MCF 10A (cell line): ENCODE measurements around the gene USP48. TPM values are rescaled to one million over a fixed set of nuclear protein-coding genes. Genes with fewer than 3 reads are reported as not detected.

Source experiments
- BruUV-seq: library from RNA; stranded (reverse); fragments of 400-500 nt; replicated peaks from 2 replicates; lab custom pipeline; 2021; lab: Mats Ljungman, UMichigan
- CTCF ChIA-PET: fragments of 300-600 bp; sonication (Branson Sonifier 250); formaldehyde crosslinking; extraction: SDS; loops from one replicate; lab custom pipeline; 2021; ENCODE audit warnings: antibody characterized with exemption, inconsistent platforms; lab: Yijun Ruan, JAX
- POLR2A ChIA-PET: fragments of 300-600, 350-650 bp; sonication (Branson Sonifier 250); formaldehyde crosslinking; extraction: SDS; loops from one replicate; lab custom pipeline; 2020; ENCODE audit warnings: antibody characterized with exemption, inconsistent platforms; lab: Yijun Ruan, JAX
- DNase-seq: peaks from one replicate; pipeline ENCODE4 v3.0.0-alpha.2; 2018; ENCODE audit not compliant: unreplicated experiment
- H3K27ac Mint-ChIP-seq: one replicate; pipeline ENCODE4 v1.8.0; 2022; ENCODE audit warnings: mild to moderate bottlenecking, low read depth, mixed read lengths; ENCODE audit not compliant: unreplicated experiment
- H3K27me3 Mint-ChIP-seq: one replicate; pipeline ENCODE4 v1.8.0; 2022; ENCODE audit warnings: mixed read lengths; ENCODE audit not compliant: insufficient read depth, unreplicated experiment
- H3K36me3 Mint-ChIP-seq: one replicate; pipeline ENCODE4 v1.8.0; 2022; ENCODE audit warnings: mild to moderate bottlenecking, moderate library complexity, mixed read lengths; ENCODE audit not compliant: insufficient read depth, unreplicated experiment
- H3K4me1 Mint-ChIP-seq: one replicate; pipeline ENCODE4 v1.8.0; 2022; ENCODE audit warnings: mixed read lengths; ENCODE audit not compliant: insufficient read depth, unreplicated experiment
- H3K4me3 Mint-ChIP-seq: one replicate; pipeline ENCODE4 v1.8.0; 2022; ENCODE audit warnings: mild to moderate bottlenecking, moderate library complexity, mixed read lengths; ENCODE audit not compliant: unreplicated experiment
- H3K9me3 Mint-ChIP-seq: one replicate; pipeline ENCODE4 v1.8.0; 2022; ENCODE audit warnings: mixed read lengths; ENCODE audit not compliant: unreplicated experiment
- intact Hi-C: fragments of 100-400 bp; cut with micrococcal nuclease; formaldehyde crosslinking; loops from 2 replicates; pipeline ENCODE4 v1.14.1; 2022
- total RNA-seq: library from RNA; stranded (reverse); gene quantifications from 2 replicates; pipeline ENCODE4 v1.2.3, GENCODE V29; 2022
- TF ChIP-seq, protein P1 (sequence below): fragments of 200-600 bp; IDR thresholded peaks from one replicate; pipeline ENCODE4 v1.8.0; 2022; ENCODE audit warnings: antibody characterized with exemption, mild to moderate bottlenecking; ENCODE audit not compliant: unreplicated experiment

USP48 gene
- total RNA-seq, 1 experiment from 2014 or later, result 64.8 TPM

DNA sequence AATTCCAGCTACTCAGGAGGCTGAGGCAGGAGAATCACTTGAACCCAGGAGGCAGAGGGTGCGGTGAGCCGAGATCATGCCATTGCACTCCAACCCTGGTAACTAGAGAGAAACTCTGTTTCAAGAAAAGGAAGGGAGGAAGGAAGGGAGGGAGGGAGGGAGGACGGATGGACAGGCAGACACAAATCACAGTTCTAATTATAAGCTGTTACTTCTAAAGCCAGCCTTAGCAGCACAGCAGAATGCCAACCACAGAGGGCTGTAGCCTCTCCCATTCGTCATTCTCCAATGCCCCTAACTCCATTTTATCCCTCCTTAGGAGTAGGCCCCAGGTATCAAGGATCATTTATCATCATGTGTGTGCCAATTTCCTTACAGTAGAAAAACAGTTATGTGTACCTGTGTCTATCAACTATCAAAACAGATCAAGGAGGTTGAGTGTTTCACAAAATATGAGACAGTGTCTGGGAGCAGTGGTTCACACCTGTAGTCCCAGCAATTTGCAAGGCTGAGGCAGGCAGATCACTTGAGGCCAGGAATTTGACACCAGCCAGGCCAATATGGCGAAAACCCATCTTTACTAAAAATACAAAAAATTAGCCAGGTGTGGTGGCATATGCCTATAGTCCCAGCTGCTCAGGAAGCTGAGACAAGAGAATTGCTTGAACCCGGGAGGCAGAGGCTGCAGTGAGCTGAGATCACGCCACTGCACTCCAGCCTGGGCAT lies 19.1 kb downstream of the USP48 start:
- no TSS peak for BruUV-seq
- DNase-seq, result no peak
- POLR2A ChIA-PET, result interaction anchor here (0.6 to 5.1 kb wide), 9 partner anchors 8 to 1428 kb away, joined by 3 to 63 read pairs (median 5); partner anchors contain the start of gene USP48
- H3K4me1 Mint-ChIP-seq, result peaks cover 30% of the 10 kb centered on the region
- TF ChIP-seq, protein P1, sequence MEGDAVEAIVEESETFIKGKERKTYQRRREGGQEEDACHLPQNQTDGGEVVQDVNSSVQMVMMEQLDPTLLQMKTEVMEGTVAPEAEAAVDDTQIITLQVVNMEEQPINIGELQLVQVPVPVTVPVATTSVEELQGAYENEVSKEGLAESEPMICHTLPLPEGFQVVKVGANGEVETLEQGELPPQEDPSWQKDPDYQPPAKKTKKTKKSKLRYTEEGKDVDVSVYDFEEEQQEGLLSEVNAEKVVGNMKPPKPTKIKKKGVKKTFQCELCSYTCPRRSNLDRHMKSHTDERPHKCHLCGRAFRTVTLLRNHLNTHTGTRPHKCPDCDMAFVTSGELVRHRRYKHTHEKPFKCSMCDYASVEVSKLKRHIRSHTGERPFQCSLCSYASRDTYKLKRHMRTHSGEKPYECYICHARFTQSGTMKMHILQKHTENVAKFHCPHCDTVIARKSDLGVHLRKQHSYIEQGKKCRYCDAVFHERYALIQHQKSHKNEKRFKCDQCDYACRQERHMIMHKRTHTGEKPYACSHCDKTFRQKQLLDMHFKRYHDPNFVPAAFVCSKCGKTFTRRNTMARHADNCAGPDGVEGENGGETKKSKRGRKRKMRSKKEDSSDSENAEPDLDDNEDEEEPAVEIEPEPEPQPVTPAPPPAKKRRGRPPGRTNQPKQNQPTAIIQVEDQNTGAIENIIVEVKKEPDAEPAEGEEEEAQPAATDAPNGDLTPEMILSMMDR, result no peak
- CTCF ChIA-PET, result interaction anchor here (1.0 to 1.5 kb wide), 2 partner anchors 9 to 18 kb away, joined by 3 to 4 read pairs; no protein-coding TSS in a partner anchor
- intact Hi-C loops, result no loop called here
- no peaks in the 10 kb centered on the region for H3K27me3 Mint-ChIP-seq
- H3K27ac Mint-ChIP-seq, result no peak overlapping the region
- peak overlapping the region; percentile 48 for H3K4me3 Mint-ChIP-seq
- H3K36me3 Mint-ChIP-seq, result peaks cover 3% of the 10 kb centered on the region
- no peaks in the 10 kb centered on the region for H3K9me3 Mint-ChIP-seq

DNA sequence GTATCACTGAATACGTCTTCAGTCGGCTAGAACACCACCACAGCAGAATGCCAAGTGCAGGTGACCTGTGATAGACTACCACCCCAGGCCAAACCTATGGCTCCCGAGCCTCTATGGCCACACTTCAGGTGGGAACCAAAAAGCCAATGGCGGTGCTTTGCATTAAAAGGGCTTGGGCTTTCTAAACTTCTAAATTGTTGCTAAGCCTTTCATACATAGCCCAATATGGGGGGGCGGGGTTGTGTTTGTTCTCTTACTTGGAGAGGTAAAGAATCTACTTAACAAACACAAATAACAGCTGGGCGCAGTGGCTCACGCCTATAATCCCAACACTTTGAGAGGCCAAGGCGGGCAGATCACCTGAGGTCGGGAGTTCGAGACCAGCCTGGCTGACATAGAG lies 19.7 kb downstream of the USP48 start:
- Mint-ChIP-seq H3K36me3 (no peaks in the 10 kb centered on the region), H3K27me3 (no peaks in the 10 kb centered on the region), H3K4me3 (no peak overlapping the region), H3K4me1 (peaks cover 26% of the 10 kb centered on the region), H3K27ac (peak overlapping the region; percentile 16), H3K9me3 (no peaks in the 10 kb centered on the region)
- intact Hi-C loops, result no loop called here
- no TSS peak for BruUV-seq
- ChIA-PET CTCF (interaction anchor here (1.0 to 1.5 kb wide), 2 partner anchors 8 to 19 kb away, joined by 3 to 4 read pairs; no protein-coding TSS in a partner anchor), POLR2A (interaction anchor here (0.8 to 5.1 kb wide), 3 partner anchors 11 to 260 kb away, joined by 3 to 63 read pairs (median 4); partner anchors contain the start of gene USP48)
- TF ChIP-seq, protein P1, result no peak
- DNase-seq, result no peak

DNA sequence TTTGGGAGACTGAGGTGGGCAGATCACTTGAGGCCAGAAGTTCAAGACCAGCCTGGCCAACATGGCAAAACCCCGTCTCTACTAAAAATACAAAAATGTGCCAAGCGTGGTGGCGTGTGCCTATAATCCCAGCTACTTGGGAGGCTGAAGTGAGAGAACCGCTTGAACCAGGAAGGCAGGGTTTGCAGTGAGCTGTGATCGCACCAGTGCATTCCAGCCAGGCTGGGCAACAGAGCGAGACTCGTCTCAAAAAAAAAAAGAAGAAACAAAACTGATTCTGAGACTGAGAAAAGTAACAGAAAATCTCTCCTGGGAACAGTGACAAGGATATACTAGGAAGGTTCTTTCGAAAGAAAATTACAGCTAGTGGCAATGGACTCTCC lies 20.9 kb downstream of the USP48 start:
- Mint-ChIP-seq H3K36me3 (no peaks in the 10 kb centered on the region), H3K4me3 (no peak overlapping the region), H3K4me1 (peaks cover 24% of the 10 kb centered on the region), H3K9me3 (no peaks in the 10 kb centered on the region), H3K27ac (no peak overlapping the region), H3K27me3 (no peaks in the 10 kb centered on the region)
- TF ChIP-seq, protein P1, result no peak
- no TSS peak for BruUV-seq
- ChIA-PET POLR2A (interaction anchor here (1.0 to 5.1 kb wide), 3 partner anchors 11 to 21 kb away, joined by 3 to 63 read pairs (median 4); partner anchors contain the start of gene USP48), CTCF (interaction anchor here (0.7 to 1.3 kb wide), 2 partner anchors 196 to 308 kb away, joined by 3 read pairs; no protein-coding TSS in a partner anchor)
- intact Hi-C loops, result no loop called here
- no peak for DNase-seq

DNA sequence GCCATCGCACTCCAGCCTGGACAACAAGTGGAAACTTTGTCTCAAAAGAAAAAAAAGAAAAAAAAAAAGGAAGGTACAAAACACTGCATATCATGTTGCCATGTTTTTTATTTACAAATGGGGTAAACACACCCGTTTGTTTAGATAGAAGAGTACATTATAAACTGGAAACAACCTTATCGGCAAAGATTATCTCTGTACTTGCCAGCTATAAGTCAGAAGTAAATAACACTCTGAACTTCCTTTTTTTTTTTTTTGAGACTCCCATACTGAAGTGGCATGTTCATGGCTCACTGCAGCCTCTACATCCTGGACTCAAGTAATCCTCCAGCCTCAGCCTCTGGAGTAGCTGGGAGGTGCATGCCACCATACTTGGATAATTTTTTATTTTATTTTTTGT lies 21.9 kb downstream of the USP48 start:
- BruUV-seq, result no TSS peak
- no peak overlapping the region for H3K27ac Mint-ChIP-seq
- TF ChIP-seq, protein P1, result no peak
- no peaks in the 10 kb centered on the region for H3K9me3 Mint-ChIP-seq
- DNase-seq, result no peak
- H3K36me3 Mint-ChIP-seq, result peaks cover 9% of the 10 kb centered on the region
- CTCF ChIA-PET, result interaction anchor here (0.6 to 1.3 kb wide), 2 partner anchors 112 to 197 kb away, joined by 3 read pairs; no protein-coding TSS in a partner anchor
- H3K4me3 Mint-ChIP-seq, result no peak overlapping the region
- intact Hi-C loops, result no loop called here
- H3K27me3 Mint-ChIP-seq, result no peaks in the 10 kb centered on the region
- POLR2A ChIA-PET, result interaction anchor here (1.0 to 5.1 kb wide), 3 partner anchors 12 to 22 kb away, joined by 3 to 63 read pairs (median 4); partner anchors contain the start of gene USP48
- H3K4me1 Mint-ChIP-seq, result peaks cover 20% of the 10 kb centered on the region
